Bronchial epithelial cell (primary cell): ENCODE data around the gene TTC17. TPM values are rescaled to one million over a fixed set of nuclear protein-coding genes. Genes with fewer than 3 reads are reported as not detected.
A peak's percentile ranks its signal among the peaks of the same experiment; 100 is the strongest.
"Not testable (repeated sequence)": the region's sequence is repeated elsewhere in the genome, so short reads cannot be mapped to it uniquely, and the experiment has no call there.

ENCODE experiments used
- DNase-seq: peaks from one replicate; pipeline ENCODE4 v3.0.0-alpha.2; 2010; ENCODE audit warnings: low read depth
- FAIRE-seq: peaks from 2 replicates; lab custom pipeline; 2011; peaks lifted over from hg19 to GRCh38; lab: Jason Lieb, UNC
- H3K27me3 ChIP-seq: 2 replicates; pipeline ENCODE4 v1.5.1; 2011; ENCODE audit warnings: low read length; ENCODE audit not compliant: control insufficient read depth, insufficient read depth
- H3K36me3 ChIP-seq: 2 replicates; pipeline ENCODE4 v1.5.1; 2011; ENCODE audit warnings: low read length; ENCODE audit not compliant: control insufficient read depth, insufficient read depth
- H3K4me3 ChIP-seq: 2 replicates; pipeline ENCODE4 v1.5.1; 2011; ENCODE audit warnings: mild to moderate bottlenecking, low read depth, low read length, control low read depth
- total RNA-seq: library from RNA; depleted of rRNA; stranded (reverse); fragments of >200 nt; gene quantifications from 2 replicates; pipeline ENCODE4 v1.2.1, GENCODE V29; 2014
- TF ChIP-seq, protein P1 (sequence below): IDR thresholded peaks from 2 replicates; pipeline ENCODE4 v1.5.1; 2011; ENCODE audit warnings: mild to moderate bottlenecking, moderate library complexity, low read length, control low read depth, inconsistent platforms; ENCODE audit not compliant: insufficient read depth, severe bottlenecking

TTC17 gene
- total RNA-seq, 1 donor from 2014 or later: 90.3 TPM

DNA sequence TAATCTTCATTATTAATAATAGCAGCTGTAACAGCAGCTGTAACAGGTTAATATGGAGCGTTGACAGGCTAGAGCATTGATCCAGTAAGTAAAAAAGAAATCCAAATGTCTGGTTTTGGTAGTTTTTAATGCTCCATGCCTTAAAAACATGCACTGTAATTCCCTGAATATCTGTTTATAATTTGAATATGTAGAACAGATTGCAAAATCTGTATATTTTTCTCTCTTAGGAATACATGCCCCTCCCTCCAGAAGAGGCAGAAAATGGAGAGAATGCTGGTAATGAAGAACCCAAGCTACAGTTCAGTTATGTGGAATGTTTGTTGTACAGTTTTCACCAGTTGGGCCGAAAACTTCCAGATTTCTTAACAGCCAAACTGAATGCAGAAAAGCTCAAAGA is 30.2 kb upstream of the TTC17 start:
- FAIRE-seq: no peak
- TF ChIP-seq, protein P1, sequence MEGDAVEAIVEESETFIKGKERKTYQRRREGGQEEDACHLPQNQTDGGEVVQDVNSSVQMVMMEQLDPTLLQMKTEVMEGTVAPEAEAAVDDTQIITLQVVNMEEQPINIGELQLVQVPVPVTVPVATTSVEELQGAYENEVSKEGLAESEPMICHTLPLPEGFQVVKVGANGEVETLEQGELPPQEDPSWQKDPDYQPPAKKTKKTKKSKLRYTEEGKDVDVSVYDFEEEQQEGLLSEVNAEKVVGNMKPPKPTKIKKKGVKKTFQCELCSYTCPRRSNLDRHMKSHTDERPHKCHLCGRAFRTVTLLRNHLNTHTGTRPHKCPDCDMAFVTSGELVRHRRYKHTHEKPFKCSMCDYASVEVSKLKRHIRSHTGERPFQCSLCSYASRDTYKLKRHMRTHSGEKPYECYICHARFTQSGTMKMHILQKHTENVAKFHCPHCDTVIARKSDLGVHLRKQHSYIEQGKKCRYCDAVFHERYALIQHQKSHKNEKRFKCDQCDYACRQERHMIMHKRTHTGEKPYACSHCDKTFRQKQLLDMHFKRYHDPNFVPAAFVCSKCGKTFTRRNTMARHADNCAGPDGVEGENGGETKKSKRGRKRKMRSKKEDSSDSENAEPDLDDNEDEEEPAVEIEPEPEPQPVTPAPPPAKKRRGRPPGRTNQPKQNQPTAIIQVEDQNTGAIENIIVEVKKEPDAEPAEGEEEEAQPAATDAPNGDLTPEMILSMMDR: no peak
- Histone ChIP-seq H3K36me3 (peaks cover 14% of the 10 kb centered on the region), H3K27me3 (no peaks in the 10 kb centered on the region), H3K4me3 (no peak overlapping the region)
- DNase-seq: no peak

DNA sequence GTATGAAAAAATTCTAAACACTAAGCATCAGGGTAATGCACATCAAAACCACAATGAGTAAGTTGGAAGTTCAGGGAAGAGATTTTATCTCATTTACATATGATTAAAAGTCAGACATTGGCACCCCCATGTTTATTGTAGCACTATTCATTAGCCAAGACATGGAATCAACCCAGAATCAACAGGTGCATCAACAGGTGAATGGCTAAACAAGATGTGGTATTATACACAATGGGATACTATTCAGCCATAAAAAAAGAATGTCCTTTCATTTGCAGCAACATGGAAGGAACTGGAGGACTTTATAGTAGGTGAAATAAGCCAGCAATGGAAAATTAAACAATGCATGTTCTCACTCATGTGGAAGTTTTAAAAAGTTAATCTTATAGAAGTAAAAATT is 17.6 kb upstream of the TTC17 start:
- DNase-seq (no peak), FAIRE-seq (no peak)
- TF ChIP-seq, protein P1: no peak
- H3K27me3 ChIP-seq: no peaks in the 10 kb centered on the region
- peaks cover 11% of the 10 kb centered on the region for H3K36me3 ChIP-seq
- no peak overlapping the region for H3K4me3 ChIP-seq

DNA sequence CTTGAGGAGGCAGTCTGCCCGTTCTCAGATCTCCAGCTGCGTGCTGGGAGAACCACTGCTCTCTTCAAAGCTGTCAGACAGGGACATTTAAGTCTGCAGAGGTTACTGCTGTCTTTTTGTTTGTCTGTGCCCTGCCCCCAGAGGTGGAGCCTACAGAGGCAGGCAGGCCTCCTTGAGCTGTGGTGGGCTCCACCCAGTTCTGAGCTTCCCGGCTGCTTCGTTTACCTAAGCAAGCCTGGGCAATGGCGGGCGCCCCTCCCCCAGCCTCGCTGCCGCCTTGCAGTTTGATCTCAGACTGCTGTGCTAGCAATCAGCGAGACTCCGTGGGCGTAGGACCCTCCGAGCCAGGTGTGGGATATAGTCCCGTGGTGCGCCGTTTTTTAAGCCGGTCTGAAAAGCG is 7.3 kb upstream of the TTC17 start:
- not testable (repeated sequence) for FAIRE-seq, DNase-seq, H3K4me3 ChIP-seq, H3K27me3 ChIP-seq, H3K36me3 ChIP-seq

DNA sequence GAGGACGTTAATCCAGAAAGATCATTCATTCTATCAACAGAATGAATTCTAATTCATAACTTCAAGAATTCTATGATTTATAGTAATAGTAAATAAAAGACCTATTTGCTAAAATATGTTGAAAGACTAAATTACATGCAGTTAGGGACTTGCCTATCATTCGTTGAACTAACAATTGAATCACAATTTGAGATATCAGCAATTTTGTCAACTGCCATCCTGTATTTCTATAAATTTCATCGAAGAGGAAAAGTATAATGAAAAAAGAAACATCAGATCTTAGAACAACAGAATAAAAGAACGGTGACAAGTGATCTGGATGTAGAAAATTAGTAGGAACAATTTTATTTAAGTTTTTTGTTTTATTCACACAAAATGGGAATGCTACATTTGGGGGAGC is 4.4 kb upstream of the TTC17 start:
- Histone ChIP-seq H3K27me3 (no peaks in the 10 kb centered on the region), H3K4me3 (no peak overlapping the region), H3K36me3 (no peaks in the 10 kb centered on the region)
- no peak for DNase-seq
- no peak for FAIRE-seq
- TF ChIP-seq, protein P1: no peak

DNA sequence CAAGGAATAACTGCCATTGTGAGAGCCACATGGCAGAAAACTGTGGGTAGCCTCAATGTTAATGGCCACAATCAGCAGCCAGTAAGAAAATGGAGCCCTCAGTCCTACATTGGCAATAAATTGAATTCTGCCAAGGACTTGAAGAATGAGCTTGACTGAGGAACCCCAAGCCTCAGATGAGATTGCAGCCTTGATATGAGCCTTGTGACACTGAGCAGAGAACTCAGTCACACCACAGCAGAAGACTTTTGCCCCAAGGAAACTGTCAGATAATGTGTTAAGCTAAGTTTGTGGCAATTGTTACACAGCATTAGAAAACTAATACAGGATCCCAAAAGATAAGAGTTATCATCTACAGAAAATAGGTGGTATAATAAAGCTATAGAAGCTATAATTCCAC is 2.4 kb upstream of the TTC17 start:
- DNase-seq (no peak), FAIRE-seq (no peak)
- Histone ChIP-seq H3K4me3 (no peak overlapping the region), H3K36me3 (no peaks in the 10 kb centered on the region), H3K27me3 (no peaks in the 10 kb centered on the region)
- TF ChIP-seq, protein P1: no peak

DNA sequence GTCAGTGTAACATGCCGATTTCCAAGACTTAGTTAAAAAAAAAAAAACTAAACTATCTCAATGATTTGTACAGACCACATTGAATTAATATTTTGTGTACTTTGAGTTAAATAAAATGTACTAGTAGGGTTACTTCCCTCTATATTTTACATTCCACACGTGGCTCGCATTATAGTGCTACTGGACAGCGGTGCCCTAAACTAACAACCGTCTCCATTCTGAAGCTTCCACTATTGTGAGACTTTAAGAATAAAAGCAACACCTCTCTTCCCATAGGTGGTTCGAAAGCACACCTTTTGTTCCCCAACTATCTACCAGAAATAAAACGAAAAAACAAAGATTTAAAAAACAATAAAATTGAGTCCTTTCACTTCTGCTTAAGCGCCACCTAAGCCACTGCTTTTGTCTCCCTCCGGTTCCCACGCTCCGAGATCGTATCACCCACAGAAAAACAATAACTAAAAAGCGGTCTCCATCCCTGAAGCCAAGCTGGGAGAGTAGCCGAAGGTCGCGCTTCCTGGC is 380 bp upstream of the TTC17 start:
- peak overlapping the region; percentile 97 for H3K4me3 ChIP-seq
- H3K36me3 ChIP-seq: peaks cover 1% of the 10 kb centered on the region
- TF ChIP-seq, protein P1: no peak
- DNase-seq (peak; percentile 17), FAIRE-seq (no peak)
- H3K27me3 ChIP-seq: no peaks in the 10 kb centered on the region
